ENCODE data around the gene COBLL1.

The COBLL1 gene

GRCh38 chr2:164849506-164849905, 7.9 kb upstream of the COBLL1 start:
- H3K27ac ChIP-seq = no peak overlapping the region
- TF ChIP-seq ZFX (IDR thresholded peaks at IDR 0.05) (no peak), CTCF (conservative IDR thresholded peaks at IDR 0.05) (no peak)

GRCh38 chr2:164847981-164848741, 6.5 kb upstream of the COBLL1 start:
- TF ChIP-seq ZFX (IDR thresholded peaks at IDR 0.05) (no peak), CTCF (conservative IDR thresholded peaks at IDR 0.05) (no peak)
- no peak overlapping the region for H3K27ac ChIP-seq

GRCh38 chr2:164847291-164847690, 5.7 kb upstream of the COBLL1 start:
- TF ChIP-seq CTCF (conservative IDR thresholded peaks at IDR 0.05) (no peak), ZFX (IDR thresholded peaks at IDR 0.05) (no peak)
- no peak overlapping the region for H3K27ac ChIP-seq

GRCh38 chr2:164846276-164846675, 4.7 kb upstream of the COBLL1 start:
- TF ChIP-seq CTCF (conservative IDR thresholded peaks at IDR 0.05) (no peak), ZFX (IDR thresholded peaks at IDR 0.05) (no peak)

GRCh38 chr2:164843346-164843911, 1.8 kb upstream of the COBLL1 start:
- peak overlapping the region; percentile 11; the same call in 1 of the 2 replicates for H3K27ac ChIP-seq
- no peak for TF ChIP-seq CTCF (conservative IDR thresholded peaks at IDR 0.05)
- TF ChIP-seq ZFX (IDR thresholded peaks at IDR 0.05) = no peak

More at GRCh38 chr2:164846276-164846675, 4.7 kb upstream of the COBLL1 start:
- no peak overlapping the region for H3K27ac ChIP-seq

GRCh38 chr2:164842624-164842966, 972 bp upstream of the COBLL1 start:
- peak overlapping the region; percentile 99; the same call in 1 of the 2 replicates for H3K27ac ChIP-seq
- TF ChIP-seq ZFX (IDR thresholded peaks at IDR 0.05) = no peak
- no peak for TF ChIP-seq CTCF (conservative IDR thresholded peaks at IDR 0.05)

GRCh38 chr2:164840930-164841718, 499 bp downstream of the COBLL1 start:
- peak overlapping the region; percentile 99 for H3K27ac ChIP-seq
- TF ChIP-seq ZFX (IDR thresholded peaks at IDR 0.05) (peak; percentile 81), CTCF (conservative IDR thresholded peaks at IDR 0.05) (no peak)

Data from C4-2B (cell line).